A549 (cell line): Measurements from ENCODE around the gene MAPRE3.

Experiments
- CEBPB ChIP-seq, 2 experiments: fragments of >200 bp in 1 of 2; sonication (Bioruptor Twin) in 1 of 2; formaldehyde crosslinking in 1 of 2; IDR thresholded peaks; 2 replicates each; pipeline ENCODE4 v1.6.1; 2012 to 2016
- EP300 ChIP-seq, 2 experiments: fragments of >200 bp; sonication (Bioruptor Twin); formaldehyde crosslinking; IDR thresholded peaks; 2 replicates in 1 of 2; 3 replicates in 1 of 2; pipeline ENCODE4 v1.6.1; 2016 to 2017
- ESRRA ChIP-seq: fragments of 150-350 bp; IDR thresholded peaks from 2 replicates; pipeline ENCODE4 v1.6.1; 2014; ENCODE audit warnings: mild to moderate bottlenecking, low read length, borderline replicate concordance
- JUNB ChIP-seq: fragments of >200 bp; sonication (Bioruptor Twin); formaldehyde crosslinking; IDR thresholded peaks from 2 replicates; pipeline ENCODE4 v1.6.1; 2016
- KDM1A ChIP-seq: fragments of 200-600 bp; sonication (generic); IDR thresholded peaks from 2 replicates; pipeline ENCODE4 v1.6.1; 2016; ENCODE audit warnings: low read depth, mild to moderate bottlenecking
- MAFK ChIP-seq: fragments of 450-650 bp; IDR thresholded peaks from 2 replicates; pipeline ENCODE4 v1.6.1; 2014; ENCODE audit not compliant: partially characterized antibody
- POLR2A ChIP-seq: IDR thresholded peaks from 2 replicates; pipeline ENCODE4 v1.6.1; 2012; ENCODE audit warnings: mild to moderate bottlenecking, low read length
- TF ChIP-seq, protein P1 (sequence below): fragments of >200 bp; sonication (Bioruptor Twin); formaldehyde crosslinking; IDR thresholded peaks from 3 replicates; pipeline ENCODE4 v1.5.1; 2016
- TF ChIP-seq, protein P2 (sequence below): fragments of 150-350 bp; IDR thresholded peaks from 2 replicates; pipeline ENCODE4 v1.6.1; 2014; ENCODE audit warnings: low read depth, mild to moderate bottlenecking, low read length
- TF ChIP-seq, protein P3 (sequence below): fragments of 200-600 bp; sonication (generic); IDR thresholded peaks from 2 replicates; pipeline ENCODE4 v1.6.1; 2016; ENCODE audit warnings: antibody characterized with exemption, mild to moderate bottlenecking, moderate library complexity
- TF ChIP-seq, protein P4 (sequence below): IDR thresholded peaks from 2 replicates; pipeline ENCODE4 v1.6.1; 2012

- TF ChIP-seq, protein P1, sequence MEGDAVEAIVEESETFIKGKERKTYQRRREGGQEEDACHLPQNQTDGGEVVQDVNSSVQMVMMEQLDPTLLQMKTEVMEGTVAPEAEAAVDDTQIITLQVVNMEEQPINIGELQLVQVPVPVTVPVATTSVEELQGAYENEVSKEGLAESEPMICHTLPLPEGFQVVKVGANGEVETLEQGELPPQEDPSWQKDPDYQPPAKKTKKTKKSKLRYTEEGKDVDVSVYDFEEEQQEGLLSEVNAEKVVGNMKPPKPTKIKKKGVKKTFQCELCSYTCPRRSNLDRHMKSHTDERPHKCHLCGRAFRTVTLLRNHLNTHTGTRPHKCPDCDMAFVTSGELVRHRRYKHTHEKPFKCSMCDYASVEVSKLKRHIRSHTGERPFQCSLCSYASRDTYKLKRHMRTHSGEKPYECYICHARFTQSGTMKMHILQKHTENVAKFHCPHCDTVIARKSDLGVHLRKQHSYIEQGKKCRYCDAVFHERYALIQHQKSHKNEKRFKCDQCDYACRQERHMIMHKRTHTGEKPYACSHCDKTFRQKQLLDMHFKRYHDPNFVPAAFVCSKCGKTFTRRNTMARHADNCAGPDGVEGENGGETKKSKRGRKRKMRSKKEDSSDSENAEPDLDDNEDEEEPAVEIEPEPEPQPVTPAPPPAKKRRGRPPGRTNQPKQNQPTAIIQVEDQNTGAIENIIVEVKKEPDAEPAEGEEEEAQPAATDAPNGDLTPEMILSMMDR, result no peak
- TF ChIP-seq POLR2A (no peak), JUNB (no peak), MAFK (no peak), CEBPB (IDR thresholded peaks at IDR 0.05) (no peak), EP300 (IDR thresholded peaks at IDR 0.05) (no peak), ESRRA (no peak), KDM1A (no peak)
- TF ChIP-seq, protein P2, sequence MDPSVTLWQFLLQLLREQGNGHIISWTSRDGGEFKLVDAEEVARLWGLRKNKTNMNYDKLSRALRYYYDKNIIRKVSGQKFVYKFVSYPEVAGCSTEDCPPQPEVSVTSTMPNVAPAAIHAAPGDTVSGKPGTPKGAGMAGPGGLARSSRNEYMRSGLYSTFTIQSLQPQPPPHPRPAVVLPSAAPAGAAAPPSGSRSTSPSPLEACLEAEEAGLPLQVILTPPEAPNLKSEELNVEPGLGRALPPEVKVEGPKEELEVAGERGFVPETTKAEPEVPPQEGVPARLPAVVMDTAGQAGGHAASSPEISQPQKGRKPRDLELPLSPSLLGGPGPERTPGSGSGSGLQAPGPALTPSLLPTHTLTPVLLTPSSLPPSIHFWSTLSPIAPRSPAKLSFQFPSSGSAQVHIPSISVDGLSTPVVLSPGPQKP, result no peak
- TF ChIP-seq, protein P3, sequence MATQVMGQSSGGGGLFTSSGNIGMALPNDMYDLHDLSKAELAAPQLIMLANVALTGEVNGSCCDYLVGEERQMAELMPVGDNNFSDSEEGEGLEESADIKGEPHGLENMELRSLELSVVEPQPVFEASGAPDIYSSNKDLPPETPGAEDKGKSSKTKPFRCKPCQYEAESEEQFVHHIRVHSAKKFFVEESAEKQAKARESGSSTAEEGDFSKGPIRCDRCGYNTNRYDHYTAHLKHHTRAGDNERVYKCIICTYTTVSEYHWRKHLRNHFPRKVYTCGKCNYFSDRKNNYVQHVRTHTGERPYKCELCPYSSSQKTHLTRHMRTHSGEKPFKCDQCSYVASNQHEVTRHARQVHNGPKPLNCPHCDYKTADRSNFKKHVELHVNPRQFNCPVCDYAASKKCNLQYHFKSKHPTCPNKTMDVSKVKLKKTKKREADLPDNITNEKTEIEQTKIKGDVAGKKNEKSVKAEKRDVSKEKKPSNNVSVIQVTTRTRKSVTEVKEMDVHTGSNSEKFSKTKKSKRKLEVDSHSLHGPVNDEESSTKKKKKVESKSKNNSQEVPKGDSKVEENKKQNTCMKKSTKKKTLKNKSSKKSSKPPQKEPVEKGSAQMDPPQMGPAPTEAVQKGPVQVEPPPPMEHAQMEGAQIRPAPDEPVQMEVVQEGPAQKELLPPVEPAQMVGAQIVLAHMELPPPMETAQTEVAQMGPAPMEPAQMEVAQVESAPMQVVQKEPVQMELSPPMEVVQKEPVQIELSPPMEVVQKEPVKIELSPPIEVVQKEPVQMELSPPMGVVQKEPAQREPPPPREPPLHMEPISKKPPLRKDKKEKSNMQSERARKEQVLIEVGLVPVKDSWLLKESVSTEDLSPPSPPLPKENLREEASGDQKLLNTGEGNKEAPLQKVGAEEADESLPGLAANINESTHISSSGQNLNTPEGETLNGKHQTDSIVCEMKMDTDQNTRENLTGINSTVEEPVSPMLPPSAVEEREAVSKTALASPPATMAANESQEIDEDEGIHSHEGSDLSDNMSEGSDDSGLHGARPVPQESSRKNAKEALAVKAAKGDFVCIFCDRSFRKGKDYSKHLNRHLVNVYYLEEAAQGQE, result no peak
- TF ChIP-seq, protein P4, sequence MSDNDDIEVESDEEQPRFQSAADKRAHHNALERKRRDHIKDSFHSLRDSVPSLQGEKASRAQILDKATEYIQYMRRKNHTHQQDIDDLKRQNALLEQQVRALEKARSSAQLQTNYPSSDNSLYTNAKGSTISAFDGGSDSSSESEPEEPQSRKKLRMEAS, result no peak
These were observed 31.5 kb downstream of the MAPRE3 start for GRCh38 chr2:27001950-27002349.
